ENCODE results near the gene UROC1.

DNA sequence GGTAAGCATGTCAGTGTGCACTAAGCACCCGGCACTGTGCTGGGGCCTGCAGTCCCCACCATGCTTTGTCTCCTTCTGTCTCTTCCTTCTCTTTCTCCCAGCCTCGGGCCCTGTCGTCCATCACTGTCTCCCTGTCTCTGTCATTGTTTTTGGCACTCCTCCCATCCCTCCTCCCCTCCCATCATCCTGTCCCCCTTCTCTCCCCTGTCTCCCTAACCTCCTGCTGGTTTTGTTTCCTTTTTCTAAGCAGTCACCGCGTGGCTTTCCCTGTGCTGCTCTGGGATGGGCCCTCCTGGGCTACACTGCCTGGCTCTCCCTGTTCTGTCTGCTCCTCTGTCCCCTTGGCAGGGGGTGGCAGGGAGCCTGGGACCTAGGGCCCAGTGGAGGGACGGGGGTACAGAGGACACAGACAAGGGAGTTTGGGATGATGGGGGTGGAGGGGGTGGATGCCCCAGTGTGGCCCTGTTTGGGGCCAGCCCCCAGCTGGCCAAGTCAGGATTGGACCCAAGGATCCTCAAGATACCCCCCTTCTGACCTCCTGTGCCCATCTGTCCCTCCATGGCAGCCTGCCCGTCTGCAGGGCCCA, 12.1 kb upstream of the UROC1 start:
- TF ChIP-seq POLR2AphosphoS5 (IDR thresholded peaks at IDR 0.05; ENCODE audit: low read depth, low read length) (no peak), TAF1 (IDR thresholded peaks at IDR 0.05; ENCODE audit: borderline replicate concordance, insufficient read depth, low read length) (no peak)
- TF ChIP-seq, protein P1, sequence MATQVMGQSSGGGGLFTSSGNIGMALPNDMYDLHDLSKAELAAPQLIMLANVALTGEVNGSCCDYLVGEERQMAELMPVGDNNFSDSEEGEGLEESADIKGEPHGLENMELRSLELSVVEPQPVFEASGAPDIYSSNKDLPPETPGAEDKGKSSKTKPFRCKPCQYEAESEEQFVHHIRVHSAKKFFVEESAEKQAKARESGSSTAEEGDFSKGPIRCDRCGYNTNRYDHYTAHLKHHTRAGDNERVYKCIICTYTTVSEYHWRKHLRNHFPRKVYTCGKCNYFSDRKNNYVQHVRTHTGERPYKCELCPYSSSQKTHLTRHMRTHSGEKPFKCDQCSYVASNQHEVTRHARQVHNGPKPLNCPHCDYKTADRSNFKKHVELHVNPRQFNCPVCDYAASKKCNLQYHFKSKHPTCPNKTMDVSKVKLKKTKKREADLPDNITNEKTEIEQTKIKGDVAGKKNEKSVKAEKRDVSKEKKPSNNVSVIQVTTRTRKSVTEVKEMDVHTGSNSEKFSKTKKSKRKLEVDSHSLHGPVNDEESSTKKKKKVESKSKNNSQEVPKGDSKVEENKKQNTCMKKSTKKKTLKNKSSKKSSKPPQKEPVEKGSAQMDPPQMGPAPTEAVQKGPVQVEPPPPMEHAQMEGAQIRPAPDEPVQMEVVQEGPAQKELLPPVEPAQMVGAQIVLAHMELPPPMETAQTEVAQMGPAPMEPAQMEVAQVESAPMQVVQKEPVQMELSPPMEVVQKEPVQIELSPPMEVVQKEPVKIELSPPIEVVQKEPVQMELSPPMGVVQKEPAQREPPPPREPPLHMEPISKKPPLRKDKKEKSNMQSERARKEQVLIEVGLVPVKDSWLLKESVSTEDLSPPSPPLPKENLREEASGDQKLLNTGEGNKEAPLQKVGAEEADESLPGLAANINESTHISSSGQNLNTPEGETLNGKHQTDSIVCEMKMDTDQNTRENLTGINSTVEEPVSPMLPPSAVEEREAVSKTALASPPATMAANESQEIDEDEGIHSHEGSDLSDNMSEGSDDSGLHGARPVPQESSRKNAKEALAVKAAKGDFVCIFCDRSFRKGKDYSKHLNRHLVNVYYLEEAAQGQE (IDR thresholded peaks at IDR 0.05; ENCODE audit: insufficient read depth in 1 of 2, low read depth in 2 of 2, low read length in 2 of 2): no peak

Measured in PFSK-1 (cell line).